OCI-LY1 (cell line): Measurements from ENCODE around the gene ADGRG7.

ENCODE experiments used
- H2AFZ ChIP-seq: fragments of 200-600 bp; sonication (generic), shearing (Covaris generic); 2 replicates; pipeline ENCODE4 v1.6.0; 2014; ENCODE audit warnings: antibody characterized with exemption, mild to moderate bottlenecking, low read length
- H3F3A ChIP-seq: fragments of 200-600 bp; sonication (generic), shearing (Covaris generic); 2 replicates; pipeline ENCODE4 v1.6.0; 2014; ENCODE audit warnings: mild to moderate bottlenecking, antibody characterized with exemption, low read length, moderate library complexity; ENCODE audit not compliant: insufficient read depth
- H3K27ac ChIP-seq: fragments of 200-600 bp; sonication (generic); 2 replicates; pipeline ENCODE4 v1.5.1; 2014; ENCODE audit warnings: low read length, mixed run types, mild to moderate bottlenecking, low read depth; ENCODE audit not compliant: poor library complexity, severe bottlenecking
- H3K27me3 ChIP-seq: fragments of 200-600 bp; sonication (generic); 2 replicates; pipeline ENCODE4 v1.6.0; 2014; ENCODE audit warnings: antibody characterized with exemption, mild to moderate bottlenecking, low read length, moderate library complexity; ENCODE audit not compliant: insufficient read depth
- H3K36me3 ChIP-seq: fragments of 200-600 bp; sonication (generic); 2 replicates; pipeline ENCODE4 v1.6.1; 2014; ENCODE audit warnings: mild to moderate bottlenecking, antibody characterized with exemption, low read length, moderate library complexity, mixed read lengths; ENCODE audit not compliant: insufficient read depth
- H3K4me1 ChIP-seq: fragments of 200-600 bp; sonication (generic); 2 replicates; pipeline ENCODE4 v1.5.1; 2014; ENCODE audit warnings: mild to moderate bottlenecking, low read length, moderate library complexity; ENCODE audit not compliant: insufficient read depth, severe bottlenecking
- H3K4me2 ChIP-seq: fragments of 200-600 bp; sonication (generic), shearing (Covaris generic); 2 replicates; pipeline ENCODE4 v1.6.1; 2014; ENCODE audit warnings: low read length
- H3K4me3 ChIP-seq: fragments of 200-600 bp; sonication (generic); 2 replicates; pipeline ENCODE4 v1.5.1; 2014; ENCODE audit warnings: low read length, low read depth, mild to moderate bottlenecking, mixed read lengths; ENCODE audit not compliant: poor library complexity, severe bottlenecking
- H3K79me2 ChIP-seq: fragments of 200-600 bp; shearing (Covaris generic); 2 replicates; pipeline ENCODE4 v1.6.1; 2016; ENCODE audit warnings: mixed run types, low read length, mixed read lengths; ENCODE audit not compliant: insufficient read depth
- H3K9ac ChIP-seq: fragments of 200-600 bp; sonication (generic), shearing (Covaris generic); 2 replicates; pipeline ENCODE4 v1.6.1; 2014; ENCODE audit warnings: mild to moderate bottlenecking, low read length, mixed read lengths
- H3K9me2 ChIP-seq: fragments of 200-600 bp; sonication (generic), shearing (Covaris generic); 2 replicates; pipeline ENCODE4 v1.6.1; 2014; ENCODE audit warnings: low read depth, mild to moderate bottlenecking, low read length, mixed read lengths
- H3K9me3 ChIP-seq: fragments of 200-600 bp; shearing (Covaris generic); 2 replicates; pipeline ENCODE4 v1.6.1; 2014; ENCODE audit warnings: low read length, mixed read lengths
- H4K20me1 ChIP-seq: fragments of 200-600 bp; sonication (generic), shearing (Covaris generic); 2 replicates; pipeline ENCODE4 v1.6.0; 2016; ENCODE audit warnings: mild to moderate bottlenecking, low read length; ENCODE audit not compliant: insufficient read depth
- CTCF ChIP-seq: fragments of 200-600 bp; sonication (generic), shearing (Covaris generic); IDR thresholded peaks from 2 replicates; pipeline ENCODE4 v1.5.1; 2017; ENCODE audit warnings: mild to moderate bottlenecking, antibody characterized with exemption, low read length, moderate library complexity, mixed read lengths
- EZH2 ChIP-seq: fragments of 200-600 bp; sonication (generic), shearing (Covaris generic); IDR thresholded peaks from 2 replicates; pipeline ENCODE4 v1.8.0; 2017; ENCODE audit warnings: borderline replicate concordance, mixed run types, mild to moderate bottlenecking, antibody characterized with exemption, low read length, moderate library complexity, mixed read lengths

Gene ADGRG7

GRCh38 chr3:100600181-100601042 is 9.0 kb upstream of the ADGRG7 start:
- H3K79me2 ChIP-seq, result no peaks in the 10 kb centered on the region
- H4K20me1 ChIP-seq, result no peaks in the 10 kb centered on the region
- H3K27ac ChIP-seq, result no peak overlapping the region
- no peak overlapping the region for H3K9ac ChIP-seq
- no peaks in the 10 kb centered on the region for H3K36me3 ChIP-seq
- TF ChIP-seq CTCF (no peak), EZH2 (no peak)
- no peaks in the 10 kb centered on the region for H3K9me2 ChIP-seq
- H3F3A ChIP-seq, result no peaks in the 10 kb centered on the region
- no peak overlapping the region for H3K4me3 ChIP-seq
- no peaks in the 10 kb centered on the region for H3K9me3 ChIP-seq
- no peak overlapping the region for H2AFZ ChIP-seq
- H3K27me3 ChIP-seq, result no peaks in the 10 kb centered on the region
- no peak overlapping the region for H3K4me2 ChIP-seq
- no peaks in the 10 kb centered on the region for H3K4me1 ChIP-seq

- no peaks in the 10 kb centered on the region for H3F3A ChIP-seq
- no peak overlapping the region for H2AFZ ChIP-seq
- no peak overlapping the region for H3K27ac ChIP-seq
- no peaks in the 10 kb centered on the region for H4K20me1 ChIP-seq
- no peaks in the 10 kb centered on the region for H3K9me3 ChIP-seq
- H3K4me2 ChIP-seq, result peak overlapping the region; percentile 25; the same call in 1 of the 2 replicates
- TF ChIP-seq CTCF, result no peak
- no peak for TF ChIP-seq EZH2
- no peaks in the 10 kb centered on the region for H3K79me2 ChIP-seq
- no peaks in the 10 kb centered on the region for H3K9me2 ChIP-seq
- H3K27me3 ChIP-seq, result no peaks in the 10 kb centered on the region
- no peak overlapping the region for H3K4me3 ChIP-seq
- no peak overlapping the region for H3K9ac ChIP-seq
- no peaks in the 10 kb centered on the region for H3K4me1 ChIP-seq
- H3K36me3 ChIP-seq, result no peaks in the 10 kb centered on the region
These were observed 6.6 kb upstream of the ADGRG7 start for GRCh38 chr3:100602506-100603444.

GRCh38 chr3:100603469-100603868 is 5.9 kb upstream of the ADGRG7 start:
- Histone ChIP-seq H3K9ac (no peak overlapping the region), H2AFZ (no peak overlapping the region), H3K27ac (no peak overlapping the region)

More at GRCh38 chr3:100603469-100603868, 5.9 kb upstream of the ADGRG7 start:
- no peaks in the 10 kb centered on the region for H4K20me1 ChIP-seq
- no peaks in the 10 kb centered on the region for H3K79me2 ChIP-seq
- no peaks in the 10 kb centered on the region for H3K27me3 ChIP-seq
- H3K9me3 ChIP-seq, result no peaks in the 10 kb centered on the region
- TF ChIP-seq CTCF (no peak), EZH2 (no peak)
- no peaks in the 10 kb centered on the region for H3F3A ChIP-seq
- H3K36me3 ChIP-seq, result no peaks in the 10 kb centered on the region
- no peak overlapping the region for H3K4me3 ChIP-seq
- peak overlapping the region; percentile 25; the same call in 1 of the 2 replicates for H3K4me2 ChIP-seq
- no peaks in the 10 kb centered on the region for H3K4me1 ChIP-seq
- H3K9me2 ChIP-seq, result no peaks in the 10 kb centered on the region
